DOHH2 (cell line): ENCODE data around the gene NDUFV2.

Experiments used
- H3F3A ChIP-seq: fragments of 200-600 bp; sonication (generic), shearing (Covaris generic); 2 replicates; pipeline ENCODE4 v1.6.0; 2016; ENCODE audit warnings: antibody characterized with exemption, mild to moderate bottlenecking; ENCODE audit not compliant: control insufficient read depth, insufficient read depth
- H3K27ac ChIP-seq: fragments of 200-600 bp; sonication (generic); 2 replicates; pipeline ENCODE4 v1.5.1; 2014; ENCODE audit warnings: low read depth, mild to moderate bottlenecking, low read length, moderate library complexity
- H3K27me3 ChIP-seq: fragments of 200-600 bp; sonication (generic); 2 replicates; pipeline ENCODE4 v1.6.1; 2014; ENCODE audit warnings: mild to moderate bottlenecking, low read length, mixed read lengths; ENCODE audit not compliant: control insufficient read depth
- H3K36me3 ChIP-seq: fragments of 200-600 bp; sonication (generic); 2 replicates; pipeline ENCODE4 v1.6.1; 2014; ENCODE audit warnings: mild to moderate bottlenecking, low read length, moderate library complexity, mixed read lengths; ENCODE audit not compliant: control insufficient read depth
- H3K4me1 ChIP-seq: fragments of 200-600 bp; sonication (generic); 2 replicates; pipeline ENCODE4 v1.6.1; 2014; ENCODE audit warnings: mild to moderate bottlenecking, low read length, mixed read lengths; ENCODE audit not compliant: control insufficient read depth
- H3K4me2 ChIP-seq: fragments of 200-600 bp; sonication (generic); 2 replicates; pipeline ENCODE4 v1.6.0; 2014; ENCODE audit warnings: mild to moderate bottlenecking, low read length, moderate library complexity
- H3K4me3 ChIP-seq: fragments of 200-600 bp; sonication (generic); 2 replicates; pipeline ENCODE4 v1.5.1; 2014; ENCODE audit warnings: mild to moderate bottlenecking, low read length, mixed read lengths
- H3K79me2 ChIP-seq: fragments of 200-600 bp; sonication (generic); 2 replicates; pipeline ENCODE4 v1.6.1; 2014; ENCODE audit warnings: mild to moderate bottlenecking, low read length, mixed read lengths; ENCODE audit not compliant: control insufficient read depth
- H3K9me2 ChIP-seq: fragments of 200-600 bp; sonication (generic); replicated peaks from 2 replicates; pipeline ENCODE4 v1.6.1; 2014; ENCODE audit warnings: mild to moderate bottlenecking, low read length, mixed read lengths; ENCODE audit not compliant: control insufficient read depth
- H3K9me3 ChIP-seq: fragments of 200-600 bp; sonication (generic); 2 replicates; pipeline ENCODE4 v1.6.1; 2014; ENCODE audit warnings: antibody characterized with exemption, low read length, mixed read lengths; ENCODE audit not compliant: control insufficient read depth, insufficient read depth
- H4K20me1 ChIP-seq: fragments of 200-600 bp; sonication (generic); 2 replicates; pipeline ENCODE4 v1.6.0; 2014; ENCODE audit warnings: low read depth, mild to moderate bottlenecking, antibody characterized with exemption, low read length, moderate library complexity; ENCODE audit not compliant: control insufficient read depth, insufficient read depth
- CTCF ChIP-seq: fragments of 200-600 bp; sonication (generic); IDR thresholded peaks from one replicate; pipeline ENCODE4 v1.5.1; 2014; ENCODE audit warnings: antibody characterized with exemption, mild to moderate bottlenecking, low read depth, low read length; ENCODE audit not compliant: poor library complexity, severe bottlenecking
- EZH2phosphoT487 ChIP-seq: fragments of 200-600 bp; sonication (generic); IDR thresholded peaks from 2 replicates; pipeline ENCODE4 v1.6.1; 2017; ENCODE audit warnings: borderline replicate concordance, mild to moderate bottlenecking, antibody characterized with exemption, low read length, moderate library complexity, mixed read lengths

NDUFV2 gene

GRCh38 chr18:9140984-9141383 is 38.5 kb downstream of the NDUFV2 start:
- no peaks in the 10 kb centered on the region for H3K27me3 ChIP-seq
- peaks cover 6% of the 10 kb centered on the region for H3K36me3 ChIP-seq
- H3K27ac ChIP-seq, result no peak overlapping the region
- H3K79me2 ChIP-seq, result peaks cover 81% of the 10 kb centered on the region
- peaks cover 7% of the 10 kb centered on the region; the same call in 1 of the 2 replicates for H4K20me1 ChIP-seq
- peak overlapping the region; percentile 94 for H3K4me2 ChIP-seq
- H3K9me3 ChIP-seq, result no peaks in the 10 kb centered on the region
- H3K4me1 ChIP-seq, result peaks cover 67% of the 10 kb centered on the region
- TF ChIP-seq CTCF (no peak), EZH2phosphoT487 (no peak)
- H3F3A ChIP-seq, result peaks cover 24% of the 10 kb centered on the region
- no peak overlapping the region for H3K4me3 ChIP-seq
- no peaks in the 10 kb centered on the region for H3K9me2 ChIP-seq

- peaks cover 88% of the 10 kb centered on the region for H3K79me2 ChIP-seq
- H3K9me3 ChIP-seq, result no peaks in the 10 kb centered on the region
- H3K4me1 ChIP-seq, result peaks cover 62% of the 10 kb centered on the region
- H3K9me2 ChIP-seq, result no peaks in the 10 kb centered on the region
- peaks cover 13% of the 10 kb centered on the region; the same call in 1 of the 2 replicates for H3F3A ChIP-seq
- TF ChIP-seq CTCF, result no peak
- no peak for TF ChIP-seq EZH2phosphoT487
- H4K20me1 ChIP-seq, result peaks cover 4% of the 10 kb centered on the region; the same call in 1 of the 2 replicates
- peak overlapping the region; percentile 64 for H3K4me2 ChIP-seq
- no peaks in the 10 kb centered on the region for H3K27me3 ChIP-seq
- no peak overlapping the region for H3K27ac ChIP-seq
- no peak overlapping the region for H3K4me3 ChIP-seq
- no peaks in the 10 kb centered on the region for H3K36me3 ChIP-seq
These were observed 43.7 kb downstream of the NDUFV2 start for GRCh38 chr18:9146224-9146623.

- Histone ChIP-seq H3K9me3 (no peaks in the 10 kb centered on the region), H4K20me1 (peaks cover 4% of the 10 kb centered on the region; the same call in 1 of the 2 replicates), H3K4me3 (peak overlapping the region; percentile 40), H3K9me2 (no peaks in the 10 kb centered on the region), H3K27ac (peak overlapping the region; percentile 48), H3K4me1 (peaks cover 50% of the 10 kb centered on the region), H3K36me3 (no peaks in the 10 kb centered on the region), H3F3A (peaks cover 11% of the 10 kb centered on the region; the same call in 1 of the 2 replicates), H3K27me3 (no peaks in the 10 kb centered on the region), H3K79me2 (peaks cover 87% of the 10 kb centered on the region), H3K4me2 (peak overlapping the region; percentile 64)
- TF ChIP-seq CTCF (peak; percentile 81), EZH2phosphoT487 (no peak)
These were observed 45.1 kb downstream of the NDUFV2 start for GRCh38 chr18:9147440-9148202.
